ENCODE results near the gene ATXN7L2.

The ATXN7L2 gene

GRCh38 chr1:109475261-109475660, 8.4 kb upstream of the ATXN7L2 start:
- DNase-seq (ENCODE audit: low read depth): no peak

GRCh38 chr1:109476825-109477224, 6.9 kb upstream of the ATXN7L2 start:
- DNase-seq (ENCODE audit: low read depth): no peak

- DNase-seq (ENCODE audit: low read depth): no peak
Measured at GRCh38 chr1:109477821-109478220, 5.9 kb upstream of the ATXN7L2 start.

- DNase-seq (ENCODE audit: low read depth): no peak
Measured at GRCh38 chr1:109478806-109479205, 4.9 kb upstream of the ATXN7L2 start.

GRCh38 chr1:109479311-109479710, 4.4 kb upstream of the ATXN7L2 start:
- no peak for DNase-seq (ENCODE audit: low read depth)

- DNase-seq (ENCODE audit: low read depth): no peak
Measured at GRCh38 chr1:109479901-109480300, 3.8 kb upstream of the ATXN7L2 start.

- DNase-seq (ENCODE audit: low read depth): no peak
Measured at GRCh38 chr1:109481646-109482045, 2.1 kb upstream of the ATXN7L2 start.

- DNase-seq (ENCODE audit: low read depth): no peak
Measured at GRCh38 chr1:109482242-109482641, 1.5 kb upstream of the ATXN7L2 start.

GRCh38 chr1:109482791-109483671, 674 bp upstream of the ATXN7L2 start:
- DNase-seq (ENCODE audit: low read depth): no peak

- DNase-seq (ENCODE audit: low read depth): no peak
Measured at GRCh38 chr1:109484519-109484975, 842 bp downstream of the ATXN7L2 start.

- DNase-seq (ENCODE audit: low read depth): no peak
Measured at GRCh38 chr1:109485001-109485400, 1.3 kb downstream of the ATXN7L2 start.

- no peak for DNase-seq (ENCODE audit: low read depth)
Measured at GRCh38 chr1:109487261-109487660, 3.6 kb downstream of the ATXN7L2 start.

- no peak for DNase-seq (ENCODE audit: low read depth)
Measured at GRCh38 chr1:109488201-109488600, 4.5 kb downstream of the ATXN7L2 start.

GRCh38 chr1:109488696-109489095, 5.0 kb downstream of the ATXN7L2 start:
- DNase-seq (ENCODE audit: low read depth): no peak

GRCh38 chr1:109490029-109490933, 6.6 kb downstream of the ATXN7L2 start:
- DNase-seq (ENCODE audit: low read depth): peak; percentile 57

GRCh38 chr1:109490934-109491302, 7.2 kb downstream of the ATXN7L2 start:
- DNase-seq (ENCODE audit: low read depth): no peak

- no peak for DNase-seq (ENCODE audit: low read depth)
Measured at GRCh38 chr1:109491372-109491771, 7.7 kb downstream of the ATXN7L2 start.

GRCh38 chr1:109492779-109493178, 9.1 kb downstream of the ATXN7L2 start:
- no peak for DNase-seq (ENCODE audit: low read depth)

GRCh38 chr1:109493227-109493626, 9.5 kb downstream of the ATXN7L2 start:
- DNase-seq (ENCODE audit: low read depth): no peak

GRCh38 chr1:109493805-109494539, 10.3 kb downstream of the ATXN7L2 start, which contains the start of gene CYB561D1:
TSS of gene CYB561D1 (plus strand) at chr1:109494094. CDS start at chr1:109494140, 46 bp downstream.
- peak; percentile 91 for DNase-seq (ENCODE audit: low read depth)

- DNase-seq (ENCODE audit: low read depth): no peak
Measured at GRCh38 chr1:109495738-109496137, 12.0 kb downstream of the ATXN7L2 start.
